ENCODE data around the gene CD164L2. TPM values are rescaled to one million over a fixed set of nuclear protein-coding genes. Genes with fewer than 3 reads are reported as not detected.

CD164L2 gene
- total RNA-seq, 3 donors from 2014 or later: not detected

DNA sequence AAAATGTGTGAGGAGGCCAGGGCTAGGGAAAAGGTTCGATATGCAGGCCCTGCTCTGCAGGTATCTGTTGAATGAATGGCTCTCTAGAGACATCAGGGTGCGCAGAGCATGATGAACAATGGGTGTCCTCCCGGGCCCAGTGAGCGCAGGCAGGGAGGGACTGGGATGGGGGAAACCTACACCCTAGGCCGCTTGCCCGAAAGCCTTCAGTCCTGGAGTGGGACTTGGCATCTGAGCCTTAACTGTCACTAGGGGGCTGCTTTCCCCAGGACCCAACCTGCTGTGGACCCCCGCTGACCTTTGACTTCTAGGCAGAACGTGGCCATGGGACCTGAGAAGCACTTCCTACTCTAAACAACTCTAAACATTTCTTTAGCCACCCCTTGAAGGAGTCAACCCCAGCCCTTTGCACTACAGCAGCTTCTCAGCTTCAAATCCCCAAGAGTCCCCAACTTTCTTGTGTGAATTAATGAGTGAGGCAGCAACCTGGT is 15.9 kb downstream of the CD164L2 start:
- Mint-ChIP-seq H3K9me3 (no peaks in the 10 kb centered on the region), H3K36me3 (ENCODE audit: insufficient read depth) (no peaks in the 10 kb centered on the region), H3K4me3 (peak overlapping the region; percentile 68), H3K4me1 (ENCODE audit: low read depth) (peaks cover 24% of the 10 kb centered on the region), H3K27me3 (ENCODE audit: low read depth) (no peaks in the 10 kb centered on the region)
- no peak for DNase-seq
- ATAC-seq: no peak

DNA sequence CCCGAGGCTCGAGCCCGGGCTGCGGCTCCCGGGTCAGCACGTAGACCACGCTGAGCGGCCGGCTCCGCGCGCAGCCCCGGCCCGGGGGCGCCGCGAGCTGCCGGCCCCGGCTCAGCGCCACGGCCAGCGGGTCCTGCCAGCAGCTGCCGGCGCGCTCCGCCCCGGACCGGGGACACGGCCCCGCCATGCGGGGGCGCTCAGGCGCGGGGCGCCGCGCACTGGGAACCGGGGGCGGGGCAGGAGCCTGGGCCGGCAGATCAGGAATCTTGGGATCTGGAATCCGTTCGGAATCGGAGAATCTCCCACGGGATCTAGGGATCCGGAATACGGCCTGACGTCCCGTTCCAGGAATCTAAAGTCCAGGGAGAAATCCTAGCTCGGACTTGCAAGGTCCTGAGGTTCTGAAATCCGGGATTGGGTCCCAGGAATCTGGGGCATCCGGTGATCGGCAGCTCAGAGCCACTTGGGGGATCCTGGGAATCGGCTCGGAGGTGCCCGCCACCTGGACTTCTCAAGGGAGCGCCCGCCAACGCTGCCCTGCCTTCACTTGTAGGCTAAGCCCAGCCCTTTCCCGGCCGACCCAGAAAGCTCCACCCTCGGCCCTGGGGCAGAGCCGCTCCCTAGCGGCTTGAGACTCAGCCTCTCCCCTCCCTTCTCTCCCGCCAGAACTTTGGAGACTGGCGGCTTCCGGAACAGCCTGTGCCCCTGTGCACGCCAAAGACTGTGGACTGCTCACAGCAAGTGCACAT is 16.5 kb downstream of the CD164L2 start, which contains the start of gene MAP3K6:
Gene MAP3K6, minus strand, starts transcription at position 551 of the 749 bp plus-strand sequence. Its CDS starts 364 bp downstream, at position 187.
- ATAC-seq: peak; percentile 47 to 51
- DNase-seq: peak; percentile 25
- no peaks in the 10 kb centered on the region for H3K36me3 Mint-ChIP-seq (ENCODE audit: insufficient read depth)

DNA sequence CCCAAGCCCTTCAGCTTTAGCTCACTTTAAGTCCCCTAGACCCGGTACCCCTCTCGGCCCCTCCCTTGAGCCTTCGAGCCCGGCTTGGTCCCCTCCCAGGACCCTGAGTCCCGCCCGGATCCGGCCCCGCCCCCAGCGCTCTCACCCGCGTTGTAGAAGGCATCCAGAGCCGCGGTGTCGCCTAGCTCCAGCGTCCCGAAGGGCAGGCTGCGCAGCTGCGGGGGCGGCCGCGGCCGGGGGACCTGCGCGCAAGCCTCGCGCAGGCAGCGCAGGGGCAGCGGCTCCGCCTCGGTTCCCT is 17.1 kb downstream of the CD164L2 start:
- H3K4me1 Mint-ChIP-seq (ENCODE audit: low read depth): peaks cover 24% of the 10 kb centered on the region

More for the DNA sequence above, 16.5 kb downstream of the CD164L2 start, which contains the start of gene MAP3K6:
- Mint-ChIP-seq H3K27me3 (ENCODE audit: low read depth) (no peaks in the 10 kb centered on the region), H3K4me1 (ENCODE audit: low read depth) (peaks cover 24% of the 10 kb centered on the region), H3K9me3 (no peaks in the 10 kb centered on the region), H3K4me3 (peak within 1 kb of the TSS; percentile 85)

DNA sequence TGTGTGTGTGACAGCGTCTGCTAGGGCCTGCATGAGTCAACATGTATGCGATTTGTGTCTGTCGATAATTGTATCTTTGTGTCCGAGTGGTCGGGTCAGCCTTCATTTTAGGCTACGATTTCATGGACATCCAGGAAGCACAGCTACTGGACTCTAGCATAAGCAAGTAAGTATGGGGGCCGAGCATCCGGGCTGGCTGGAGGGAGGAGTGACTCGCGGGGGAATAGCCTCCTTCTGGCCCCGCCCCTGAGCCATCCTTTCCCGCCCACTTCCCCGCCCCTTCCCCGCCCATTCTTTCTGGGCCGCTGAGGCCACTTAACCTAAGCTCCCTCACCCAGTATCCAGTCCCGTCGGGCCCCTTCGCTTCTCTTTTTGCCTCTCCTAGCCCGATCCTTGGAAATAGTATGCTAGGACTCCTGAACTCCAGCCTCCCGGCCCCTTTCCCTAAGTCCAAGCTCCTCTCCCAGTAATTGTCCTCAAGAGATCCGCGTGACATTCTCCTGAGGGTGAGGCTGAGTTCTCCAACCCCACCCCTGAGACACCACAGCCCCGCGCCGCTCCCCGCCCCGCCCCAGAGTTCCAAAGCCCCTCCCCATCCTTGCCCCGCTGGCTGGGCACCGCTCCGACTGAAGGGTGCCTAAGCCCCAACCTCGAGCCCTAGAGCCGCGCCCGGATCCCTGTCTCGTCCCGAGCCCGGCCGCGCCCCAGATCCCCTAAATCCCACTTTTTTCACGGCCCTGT is 17.6 kb downstream of the CD164L2 start:
- ATAC-seq: peak; percentile 70 to 75
- peak overlapping the region; percentile 85 for H3K4me3 Mint-ChIP-seq
- peaks cover 24% of the 10 kb centered on the region for H3K4me1 Mint-ChIP-seq (ENCODE audit: low read depth)
- no peaks in the 10 kb centered on the region for H3K27me3 Mint-ChIP-seq (ENCODE audit: low read depth)
- peak; percentile 71 for DNase-seq
- H3K9me3 Mint-ChIP-seq: no peaks in the 10 kb centered on the region
- H3K36me3 Mint-ChIP-seq (ENCODE audit: insufficient read depth): no peaks in the 10 kb centered on the region

More for the DNA sequence above, 17.1 kb downstream of the CD164L2 start:
- DNase-seq (peak; percentile 63), ATAC-seq (peak; percentile 74 to 75)
- H3K4me3 Mint-ChIP-seq: peak overlapping the region; percentile 85
- H3K36me3 Mint-ChIP-seq (ENCODE audit: insufficient read depth): no peaks in the 10 kb centered on the region
- no peaks in the 10 kb centered on the region for H3K27me3 Mint-ChIP-seq (ENCODE audit: low read depth)
- H3K9me3 Mint-ChIP-seq: no peaks in the 10 kb centered on the region

DNA sequence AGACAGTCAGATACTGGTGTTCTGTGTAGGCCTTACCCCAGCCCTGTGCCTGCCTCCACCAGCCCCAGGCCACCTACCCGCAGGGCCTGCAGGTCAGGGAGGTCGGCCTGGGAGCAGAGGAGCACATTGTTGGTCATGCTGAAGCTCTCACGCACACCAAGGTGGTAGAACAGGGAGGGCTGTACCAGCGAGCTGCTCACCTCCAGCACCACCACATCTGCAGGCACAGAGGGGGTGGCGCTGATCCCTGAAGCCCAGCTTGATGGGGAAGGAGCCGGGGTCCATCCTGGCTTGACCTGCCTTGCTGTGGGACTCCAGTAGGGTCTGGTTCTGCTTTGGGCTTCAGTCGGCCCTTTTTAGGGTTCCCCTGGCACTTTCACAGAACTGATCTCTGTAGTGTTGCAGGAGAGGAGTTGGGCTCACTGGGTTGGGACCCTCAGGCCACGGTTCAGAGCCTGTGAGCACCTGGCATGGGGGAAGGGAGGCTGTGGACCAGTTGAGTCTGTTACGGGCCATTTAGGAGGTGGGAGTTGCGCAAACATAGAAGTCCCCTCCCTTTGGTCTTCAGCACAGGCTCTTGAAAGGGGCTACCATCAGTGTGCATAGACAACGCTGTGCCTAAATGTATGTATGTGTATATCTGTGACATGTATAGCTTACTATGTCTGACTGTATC is 18.3 kb downstream of the CD164L2 start:
- no peaks in the 10 kb centered on the region for H3K9me3 Mint-ChIP-seq
- H3K4me3 Mint-ChIP-seq: peak overlapping the region; percentile 85
- H3K4me1 Mint-ChIP-seq (ENCODE audit: low read depth): peaks cover 28% of the 10 kb centered on the region
- ATAC-seq (peak in 1 of 2 donors; percentile 33), DNase-seq (no peak)
- no peaks in the 10 kb centered on the region for H3K36me3 Mint-ChIP-seq (ENCODE audit: insufficient read depth)
- H3K27me3 Mint-ChIP-seq (ENCODE audit: low read depth): no peaks in the 10 kb centered on the region

DNA sequence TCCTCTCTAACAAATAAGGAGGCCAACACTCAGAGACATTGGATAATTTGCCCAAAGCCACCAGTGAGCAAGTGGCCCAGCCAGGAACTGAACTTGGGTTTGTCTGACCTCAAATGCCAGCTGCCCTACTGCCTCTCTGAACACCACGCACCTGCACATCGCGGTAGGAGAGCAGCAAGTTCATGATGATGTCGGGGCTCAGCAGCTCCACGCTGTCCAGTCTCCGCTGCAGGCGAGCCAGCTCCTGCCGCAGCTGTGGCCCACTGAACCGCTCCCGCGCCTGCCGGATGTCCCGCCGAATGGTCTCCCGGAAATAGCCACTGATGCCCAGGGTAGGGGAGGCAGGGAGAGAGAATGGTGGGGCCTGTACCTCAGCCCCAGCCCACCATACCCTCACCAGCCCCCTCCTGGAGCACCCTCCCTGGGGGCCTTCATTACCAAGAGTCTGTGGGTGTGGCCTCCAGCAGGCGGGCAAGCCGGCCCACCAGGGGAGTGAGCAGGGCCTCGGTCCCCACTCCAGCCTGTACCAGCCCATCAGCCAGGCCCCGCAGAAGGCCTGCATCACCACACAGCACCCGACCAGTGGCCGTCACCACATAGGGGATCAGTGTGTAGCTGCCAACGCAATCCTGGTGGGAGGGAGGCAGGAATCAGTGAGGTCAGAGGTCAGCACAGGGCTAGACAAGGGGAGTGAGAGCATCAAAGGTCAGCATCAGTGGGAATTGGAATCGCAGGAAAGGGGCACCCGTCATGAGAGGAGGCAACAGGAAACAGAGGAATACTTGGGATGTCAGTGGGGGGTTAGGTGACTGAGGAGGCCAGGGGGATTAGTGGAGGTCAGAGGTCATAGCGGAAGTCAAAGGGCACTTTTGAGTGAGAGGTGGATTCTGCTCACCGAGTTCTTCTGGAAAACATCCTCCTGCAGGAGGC is 19.1 kb downstream of the CD164L2 start:
- DNase-seq: no peak
- ATAC-seq: no peak
- H3K9me3 Mint-ChIP-seq: no peaks in the 10 kb centered on the region
- peaks cover 31% of the 10 kb centered on the region for H3K4me1 Mint-ChIP-seq (ENCODE audit: low read depth)
- no peaks in the 10 kb centered on the region for H3K36me3 Mint-ChIP-seq (ENCODE audit: insufficient read depth)
- H3K4me3 Mint-ChIP-seq: no peak overlapping the region
- no peaks in the 10 kb centered on the region for H3K27me3 Mint-ChIP-seq (ENCODE audit: low read depth)

DNA sequence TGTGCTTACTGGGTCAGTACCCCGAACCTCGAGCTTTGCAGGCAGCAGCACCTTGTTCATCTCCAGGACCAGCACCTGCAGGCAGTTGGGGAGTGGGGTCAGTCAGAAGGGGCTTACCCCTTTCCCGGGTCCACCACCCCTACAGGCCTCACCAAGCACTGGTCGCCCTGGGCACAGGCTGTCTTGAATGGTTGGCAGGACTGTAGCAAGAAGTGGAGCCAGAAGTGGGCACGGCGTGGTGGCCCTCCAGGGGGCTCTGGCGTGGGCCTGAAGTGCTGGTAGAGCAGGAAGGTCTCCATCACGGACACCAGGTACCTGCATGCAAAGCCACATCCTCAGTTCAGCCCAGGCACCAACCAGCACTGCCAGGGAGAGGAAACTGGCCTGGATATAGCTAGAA is 21.6 kb downstream of the CD164L2 start:
- H3K36me3 Mint-ChIP-seq (ENCODE audit: insufficient read depth): no peaks in the 10 kb centered on the region

DNA sequence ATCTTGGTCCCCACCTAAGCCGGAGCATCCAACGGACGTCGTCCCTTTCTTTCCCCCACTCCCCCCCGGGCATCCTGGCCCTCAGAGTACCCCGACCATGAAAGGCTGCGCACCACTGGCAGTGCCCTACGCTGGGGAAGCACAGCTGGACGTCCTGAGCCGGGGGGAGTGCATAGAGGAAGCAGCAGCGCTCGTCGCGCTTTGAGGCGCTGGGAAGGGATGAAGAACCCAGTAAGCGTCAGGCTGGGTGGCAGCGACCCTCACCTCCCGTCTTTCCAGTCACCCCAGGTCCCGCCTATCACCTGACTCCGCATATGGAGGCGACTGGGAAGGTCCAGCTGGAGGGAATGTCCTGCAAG is 22.1 kb downstream of the CD164L2 start:
- no peak for ATAC-seq
- Mint-ChIP-seq H3K36me3 (ENCODE audit: insufficient read depth) (no peaks in the 10 kb centered on the region), H3K27me3 (ENCODE audit: low read depth) (peaks cover 2% of the 10 kb centered on the region), H3K9me3 (no peaks in the 10 kb centered on the region), H3K4me1 (ENCODE audit: low read depth) (peaks cover 47% of the 10 kb centered on the region), H3K4me3 (peak overlapping the region; percentile 77)
- no peak for DNase-seq

More for the DNA sequence above, 21.6 kb downstream of the CD164L2 start:
- no peaks in the 10 kb centered on the region for H3K9me3 Mint-ChIP-seq
- ATAC-seq (no peak), DNase-seq (no peak)
- H3K4me3 Mint-ChIP-seq: no peak overlapping the region
- H3K4me1 Mint-ChIP-seq (ENCODE audit: low read depth): peaks cover 41% of the 10 kb centered on the region
- peaks cover 2% of the 10 kb centered on the region for H3K27me3 Mint-ChIP-seq (ENCODE audit: low read depth)

DNA sequence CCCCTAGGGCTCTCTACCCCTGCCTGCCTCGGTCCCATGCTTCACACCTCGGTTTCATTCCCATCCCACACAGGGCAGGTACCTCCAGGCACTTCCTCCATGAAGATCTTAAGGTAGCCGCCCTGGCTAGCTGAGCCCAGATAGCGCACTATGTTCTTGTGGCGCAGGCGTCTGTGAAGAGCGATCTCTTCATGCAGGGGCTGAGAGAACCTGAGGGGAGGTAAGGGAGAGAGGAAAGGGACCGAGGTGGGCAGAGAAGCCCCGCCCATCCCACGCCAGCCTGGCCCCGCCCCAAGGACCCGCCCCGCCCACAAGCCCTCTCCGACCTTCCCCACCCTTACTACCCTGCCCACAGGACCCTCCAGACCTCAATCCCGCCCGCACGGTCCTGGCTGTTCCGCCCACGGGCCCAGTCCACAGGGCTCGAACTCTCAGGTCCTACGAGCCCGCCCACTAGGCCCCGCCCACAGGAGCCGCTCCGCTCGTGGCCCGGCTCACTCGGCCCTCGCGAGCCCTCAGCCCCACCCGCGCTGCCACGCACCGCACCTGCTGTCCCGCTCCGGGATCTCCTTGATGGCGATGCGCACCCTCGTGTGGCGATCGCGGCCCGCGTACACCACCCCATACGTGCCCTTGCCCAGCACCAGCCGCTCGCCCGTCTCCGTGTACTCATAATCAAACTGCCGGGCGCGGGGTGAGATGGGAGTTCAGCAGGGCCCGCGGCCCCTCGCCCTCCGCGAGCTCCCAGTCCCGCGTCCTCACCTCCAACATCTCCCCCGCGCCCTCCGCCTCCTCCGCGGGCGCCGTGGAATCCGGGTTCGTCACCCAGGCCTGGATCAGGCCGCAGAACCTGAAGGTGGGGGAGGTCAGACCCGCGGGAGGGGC is 22.7 kb downstream of the CD164L2 start:
- Mint-ChIP-seq H3K36me3 (ENCODE audit: insufficient read depth) (no peaks in the 10 kb centered on the region), H3K9me3 (no peaks in the 10 kb centered on the region), H3K27me3 (ENCODE audit: low read depth) (peaks cover 2% of the 10 kb centered on the region), H3K4me1 (ENCODE audit: low read depth) (peaks cover 50% of the 10 kb centered on the region), H3K4me3 (peak overlapping the region; percentile 77)
- ATAC-seq (peak in 1 of 2 donors; percentile 8), DNase-seq (peak; percentile 32)

DNA sequence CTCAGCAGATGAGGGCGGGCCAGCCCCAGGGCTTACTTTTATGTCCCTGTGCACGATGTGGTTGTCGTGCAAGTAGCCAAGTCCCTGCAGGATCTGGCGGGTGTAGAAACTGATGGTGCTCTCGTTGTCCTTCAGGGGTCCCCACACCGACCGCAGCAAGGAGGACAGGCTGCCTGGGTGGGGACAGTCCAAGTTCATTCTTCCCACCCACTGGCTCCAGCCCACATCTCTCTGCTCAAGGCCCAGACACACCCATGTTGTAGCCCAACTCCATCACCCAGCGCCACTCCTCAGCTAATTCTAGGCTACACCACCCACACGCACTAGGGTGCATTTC is 23.3 kb downstream of the CD164L2 start:
- Mint-ChIP-seq H3K4me3 (peak overlapping the region; percentile 77), H3K27me3 (ENCODE audit: low read depth) (peaks cover 2% of the 10 kb centered on the region), H3K36me3 (ENCODE audit: insufficient read depth) (no peaks in the 10 kb centered on the region), H3K9me3 (no peaks in the 10 kb centered on the region), H3K4me1 (ENCODE audit: low read depth) (peaks cover 46% of the 10 kb centered on the region)
- ATAC-seq: peak in 1 of 2 donors; percentile 10
- DNase-seq: no peak

DNA sequence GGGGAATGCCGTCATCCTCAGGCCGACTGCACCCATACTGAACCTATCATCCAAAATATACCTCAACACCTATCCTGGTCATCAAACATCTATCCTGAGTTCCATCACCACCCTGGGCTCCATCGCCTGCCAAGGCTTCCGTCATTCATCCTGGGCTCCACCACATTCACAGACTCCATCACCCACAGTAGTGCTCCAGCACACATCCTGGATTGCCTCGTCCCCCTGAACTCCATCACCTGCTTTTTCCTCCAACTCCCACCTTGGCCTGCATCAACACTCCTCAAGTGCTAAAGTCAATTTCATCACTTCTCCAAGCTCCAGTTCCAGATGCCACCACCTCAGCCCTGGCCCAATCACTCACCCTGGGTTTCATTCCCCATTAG is 24.2 kb downstream of the CD164L2 start:
- peak overlapping the region; percentile 35 for H3K4me3 Mint-ChIP-seq

DNA sequence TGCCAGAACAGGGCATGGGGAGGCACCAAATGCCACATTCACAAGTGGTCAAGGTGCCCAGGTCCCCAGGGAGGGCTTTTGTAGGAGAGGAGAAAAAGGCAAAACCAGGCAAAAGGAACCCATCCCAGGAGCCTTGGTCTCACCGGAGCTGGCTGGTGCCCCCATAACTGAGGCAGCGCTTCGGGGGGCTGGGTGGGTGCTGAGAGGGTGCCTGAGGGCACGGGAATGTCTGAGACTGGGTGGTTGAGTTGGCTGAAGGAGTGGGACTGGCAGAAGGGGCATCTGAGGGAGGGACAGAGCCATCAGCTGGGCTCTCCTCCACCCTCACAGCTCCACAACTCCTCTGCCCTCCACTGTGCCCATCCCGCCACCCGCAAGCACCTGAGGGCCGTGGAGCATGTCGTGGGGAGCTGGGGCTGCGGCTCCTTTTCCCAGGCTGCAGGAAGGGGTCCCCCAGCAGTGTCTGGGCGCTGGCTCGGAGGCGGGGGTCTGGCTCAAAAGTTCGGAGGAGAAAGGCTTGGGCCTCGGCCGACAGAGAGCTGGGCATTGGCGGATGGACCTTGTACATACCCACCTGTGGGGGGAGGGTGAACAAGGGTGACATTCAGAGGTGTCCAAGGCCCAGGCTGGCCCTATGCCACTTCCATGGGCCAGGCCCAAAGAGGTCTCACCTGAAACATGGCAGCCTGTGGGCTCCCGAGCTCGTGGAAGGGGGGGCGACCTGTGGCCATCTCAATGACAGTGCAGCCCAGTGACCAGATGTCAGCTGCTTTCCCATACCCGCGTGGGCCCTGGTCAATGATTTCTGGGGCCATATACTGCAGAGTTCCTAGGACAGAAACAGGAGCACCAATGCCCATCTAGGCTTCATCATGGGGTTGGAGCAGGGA is 24.9 kb downstream of the CD164L2 start:
- Mint-ChIP-seq H3K9me3 (no peaks in the 10 kb centered on the region), H3K4me3 (peak overlapping the region; percentile 69), H3K27me3 (ENCODE audit: low read depth) (peaks cover 2% of the 10 kb centered on the region), H3K36me3 (ENCODE audit: insufficient read depth) (no peaks in the 10 kb centered on the region), H3K4me1 (ENCODE audit: low read depth) (peaks cover 43% of the 10 kb centered on the region)
- no peak for ATAC-seq
- DNase-seq: no peak

More for the DNA sequence above, 24.2 kb downstream of the CD164L2 start:
- ATAC-seq (no peak), DNase-seq (no peak)
- H3K9me3 Mint-ChIP-seq: no peaks in the 10 kb centered on the region
- H3K27me3 Mint-ChIP-seq (ENCODE audit: low read depth): peaks cover 2% of the 10 kb centered on the region
- H3K4me1 Mint-ChIP-seq (ENCODE audit: low read depth): peaks cover 43% of the 10 kb centered on the region
- H3K36me3 Mint-ChIP-seq (ENCODE audit: insufficient read depth): no peaks in the 10 kb centered on the region
